ENCODE results near the gene PIERCE2. TPM values are rescaled to one million over a fixed set of nuclear protein-coding genes. Genes with fewer than 3 reads are reported as not detected.
A peak's percentile ranks its signal among the peaks of the same experiment; 100 is the strongest.

PIERCE2 gene
- 1 to 10 TPM; 1.6 to 5.6 TPM for total RNA-seq

DNA sequence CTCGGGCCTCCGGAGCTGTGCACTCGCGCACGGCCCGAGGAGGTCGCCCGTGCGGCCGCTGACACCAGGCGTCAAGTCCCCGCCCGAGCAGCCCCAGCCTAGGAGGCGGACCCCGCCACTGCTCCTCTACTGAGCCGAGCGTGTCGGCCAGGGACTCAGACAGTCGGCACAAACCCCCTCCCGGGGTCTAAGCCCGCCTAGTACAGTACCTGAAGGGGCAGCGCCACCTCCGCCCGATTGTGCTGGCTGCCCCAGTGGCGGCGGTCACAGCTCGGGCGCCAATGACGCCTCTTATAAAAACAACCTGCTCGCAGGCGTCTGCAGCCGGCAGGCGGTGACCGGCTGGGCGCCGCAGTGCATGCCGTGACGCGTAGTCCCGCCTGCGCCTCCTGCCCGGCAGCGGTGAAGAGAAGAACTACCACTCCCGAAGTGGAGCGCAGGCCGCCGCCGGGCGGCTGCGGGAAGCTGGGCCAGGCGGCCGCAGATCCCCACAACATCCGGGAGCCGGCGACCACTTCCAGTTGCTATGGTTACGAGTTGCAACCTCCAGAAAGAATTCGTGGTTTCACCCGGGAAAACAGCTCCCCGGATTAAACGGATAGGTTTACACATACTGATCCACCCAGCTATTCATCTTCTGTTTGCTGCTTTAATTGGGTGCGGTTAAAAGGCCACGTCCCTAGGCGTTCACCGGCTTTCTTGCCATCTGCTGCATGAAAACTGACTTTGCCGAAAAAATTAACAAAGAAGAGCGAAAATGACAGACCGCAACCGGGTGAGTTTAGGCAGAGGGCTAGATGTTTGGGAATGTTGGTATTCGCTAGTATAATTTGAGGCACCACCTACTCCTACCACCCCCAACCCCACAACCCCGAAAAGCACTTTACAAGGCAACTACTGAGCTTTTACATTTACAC is at the start of gene PIERCE2, which contains the start of gene CCPG1:
PIERCE2 (plus strand) TSS at position 484 of the 917 bp plus-strand sequence; CDS start at position 758, 274 bp downstream.
CCPG1 (minus strand) TSS at position 348 of the 917 bp plus-strand sequence. CDS start 18,935 bp downstream, outside the sequence.
- peaks cover 0 to 37% of the 10 kb centered on the region in 2 donors for H3K4me1 ChIP-seq
- peak; percentile 86 to 93 for TF ChIP-seq CTCF (IDR thresholded peaks at IDR 0.05)

DNA sequence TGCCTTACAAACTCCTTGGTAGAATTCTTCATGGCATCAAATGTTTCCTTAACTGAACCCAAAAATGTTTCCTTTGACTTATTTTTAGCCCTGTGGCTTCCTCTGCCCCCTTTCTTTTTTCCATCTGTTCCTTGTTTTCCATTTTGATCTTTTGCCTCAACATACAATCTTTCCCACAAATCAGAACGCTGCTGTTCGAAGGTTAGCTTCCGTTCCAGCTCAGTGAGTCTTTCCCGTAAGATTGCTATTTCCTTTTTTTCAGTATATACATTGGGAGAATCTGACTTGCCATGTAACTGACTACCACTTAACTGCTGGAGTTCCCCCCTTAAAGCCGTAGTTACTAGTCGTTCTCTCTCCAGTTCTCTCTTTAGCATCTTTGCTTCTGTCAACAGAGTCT is 48.0 kb upstream of the PIERCE2 start:
- Histone ChIP-seq H3K9me3 (no peaks in the 10 kb centered on the region), H3K27ac (no peak overlapping the region), H3K4me3 (no peak overlapping the region), H3K4me1 (no peaks in the 10 kb centered on the region), H3K27me3 (no peaks in the 10 kb centered on the region), H3K36me3 (peaks cover 36% of the 10 kb centered on the region)
- no peak for TF ChIP-seq CTCF (IDR thresholded peaks at IDR 0.05)
- no peak for DNase-seq (ENCODE audit: low spot score)

More for the DNA sequence above, at the start of gene PIERCE2, which contains the start of gene CCPG1:
- no peaks in the 10 kb centered on the region for H3K27me3 ChIP-seq
- peak within 1 kb of the TSS; percentile 93 to 96 for H3K27ac ChIP-seq
- H3K4me3 ChIP-seq: peak within 1 kb of the TSS; percentile 79 to 87
- H3K36me3 ChIP-seq: no peaks in the 10 kb centered on the region
- DNase-seq (ENCODE audit: low spot score): peak; percentile 93
- no peaks in the 10 kb centered on the region for H3K9me3 ChIP-seq

GRCh38 chr15:55361048-55361447 is 47.2 kb upstream of the PIERCE2 start:
- Histone ChIP-seq H3K36me3 (peaks cover 36% of the 10 kb centered on the region), H3K27me3 (no peaks in the 10 kb centered on the region), H3K4me1 (no peaks in the 10 kb centered on the region), H3K4me3 (no peak overlapping the region), H3K9me3 (no peaks in the 10 kb centered on the region), H3K27ac (no peak overlapping the region)
- no peak for TF ChIP-seq CTCF (IDR thresholded peaks at IDR 0.05)
- no peak for DNase-seq (ENCODE audit: low spot score)

DNA sequence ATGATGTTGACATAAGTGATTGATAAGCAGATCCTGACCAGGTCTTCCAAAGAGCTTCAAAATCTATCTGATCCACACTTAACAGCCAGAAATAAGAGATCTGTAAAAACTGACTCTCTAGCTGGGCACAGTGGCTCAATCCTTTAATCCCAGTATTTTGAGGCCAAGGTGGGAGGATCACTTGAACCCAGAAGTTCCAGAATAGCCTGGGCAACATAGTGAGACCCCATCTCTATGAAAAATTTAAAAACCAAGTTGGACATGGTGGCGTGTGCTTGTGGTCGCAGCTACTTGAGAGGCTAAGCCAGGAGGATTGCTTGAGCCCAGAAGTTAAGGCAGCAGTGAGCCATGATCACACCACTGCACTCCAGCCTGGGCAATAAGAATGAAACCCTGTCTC is 45.7 kb upstream of the PIERCE2 start:
- H3K27me3 ChIP-seq: no peaks in the 10 kb centered on the region
- no peak for TF ChIP-seq CTCF (IDR thresholded peaks at IDR 0.05)
- no peak overlapping the region for H3K27ac ChIP-seq
- DNase-seq (ENCODE audit: low spot score): no peak
- H3K9me3 ChIP-seq: no peaks in the 10 kb centered on the region
- H3K36me3 ChIP-seq: peaks cover 36% of the 10 kb centered on the region
- H3K4me1 ChIP-seq: no peaks in the 10 kb centered on the region
- H3K4me3 ChIP-seq: no peak overlapping the region

- no peaks in the 10 kb centered on the region for H3K27me3 ChIP-seq
- no peak for DNase-seq (ENCODE audit: low spot score)
- H3K27ac ChIP-seq: no peak overlapping the region
- H3K36me3 ChIP-seq: peaks cover 42% of the 10 kb centered on the region
- no peaks in the 10 kb centered on the region for H3K9me3 ChIP-seq
- H3K4me1 ChIP-seq: no peaks in the 10 kb centered on the region
- no peak overlapping the region for H3K4me3 ChIP-seq
- no peak for TF ChIP-seq CTCF (IDR thresholded peaks at IDR 0.05)
Measured at GRCh38 chr15:55366981-55367380, 41.3 kb upstream of the PIERCE2 start.

All from right atrium auricular region (tissue), 2 donors.